Kidney (tissue), 14 donors: ENCODE data around the gene NSMCE1. TPM values are rescaled to one million over a fixed set of nuclear protein-coding genes. Genes with fewer than 3 reads are reported as not detected.

ENCODE experiments used
- DNase-seq, 5 donors: peaks; one replicate each; pipeline ENCODE4 v3.0.0-alpha.2; 2013 to 2020
- FAIRE-seq: peaks from 2 replicates; lab custom pipeline; 2012; peaks lifted over from hg19 to GRCh38; lab: Jason Lieb, UNC
- H3K27ac ChIP-seq, 2 donors: one replicate each; pipeline ENCODE4 v1.7.0; 2013; ENCODE audit warnings: low read depth in 2 of 2, low read length in 2 of 2, inconsistent platforms in 1 of 2
- H3K27me3 ChIP-seq: one replicate; pipeline ENCODE4 v1.7.1; 2013; ENCODE audit warnings: low read length, inconsistent platforms; ENCODE audit not compliant: control insufficient read depth, insufficient read depth
- H3K36me3 ChIP-seq, 3 donors: one replicate each; pipeline versions ENCODE4 v1.7.0 to v1.7.1; 2013; ENCODE audit warnings: low read length in 3 of 3, control low read depth in 1 of 3, inconsistent platforms in 1 of 3; ENCODE audit not compliant: insufficient read depth in 3 of 3, control insufficient read depth in 2 of 3
- H3K4me1 ChIP-seq, 3 donors: one replicate each; pipeline versions ENCODE4 v1.7.0 to v1.7.1; 2013; ENCODE audit warnings: low read length in 3 of 3, inconsistent platforms in 1 of 3, low read depth in 1 of 3; ENCODE audit not compliant: control insufficient read depth in 2 of 3, insufficient read depth in 2 of 3
- H3K4me3 ChIP-seq, 3 donors: one replicate each; pipeline versions ENCODE4 v1.7.0 to v1.8.1; 2013; ENCODE audit warnings: low read length in 3 of 3, control low read depth in 1 of 3, inconsistent platforms in 1 of 3
- H3K9ac ChIP-seq, 3 donors: one replicate each; pipeline versions ENCODE4 v1.7.0 to v1.7.1; 2013; ENCODE audit warnings: low read length in 3 of 3, control low read depth in 1 of 3, inconsistent platforms in 1 of 3
- H3K9me3 ChIP-seq, 3 donors: one replicate each; pipeline versions ENCODE4 v1.7.0 to v1.7.1; 2013; ENCODE audit warnings: low read length in 3 of 3, control low read depth in 1 of 3, inconsistent platforms in 1 of 3; ENCODE audit not compliant: control insufficient read depth in 2 of 3, insufficient read depth in 1 of 3
- intact Hi-C: fragments of 100-400 bp; cut with DNase I; formaldehyde crosslinking; loops from one replicate; pipeline ENCODE4 v1.11.1; 2022
- polyA plus RNA-seq: library from polyadenylated mRNA; stranded (reverse); fragments of 350-450 nt; fragmentation: Illumina TruSeq; extraction: RNeasy Lipid Tissue Mini Kit (QIAGEN cat#74804); gene quantifications from one replicate; pipeline ENCODE4 v1.2.3, GENCODE V29; 2014; ENCODE audit warnings: low read depth, low replicate concordance; ENCODE audit not compliant: insufficient read depth
- total RNA-seq: library from RNA; stranded (reverse); fragmentation: NEBNext Ultra II Directional; extraction: Animal tissue kit (Norgen Biotek cat#: 25700); gene quantifications from one replicate; pipeline ENCODE4 v1.2.1, GENCODE V29; 2021
- TF ChIP-seq, protein P1 (sequence below): IDR thresholded peaks from 3 replicates; pipeline ENCODE4 v1.5.1; 2012; ENCODE audit warnings: mild to moderate bottlenecking, moderate library complexity, borderline replicate concordance; ENCODE audit not compliant: insufficient read depth; ENCODE audit errors: extremely low read depth
- donor health status: control.
- donor health status: control.
- donor health status: control.
- donor health status: control.
- donor health status: control.
- donor health status: DM: yes; HTN: yes; CAD: no.
- donor health status: Normal renal cell carcinoma (clear cell type).

The NSMCE1 gene
- total and polyA plus RNA-seq, 2 donors from 2014 or later = 72.1 to 145 TPM

GRCh38 chr16:27241658-27242057 is 26.9 kb downstream of the NSMCE1 start:
- DNase-seq (peak in 1 of 5 donors; percentile 61), FAIRE-seq (no peak)
- Histone ChIP-seq H3K27me3 (no peaks in the 10 kb centered on the region), H3K4me3 (no peak overlapping the region), H3K27ac (peak overlapping the region; percentile 20 to 45), H3K4me1 (peaks cover 3 to 50% (median 31%) of the 10 kb centered on the region in 3 donors), H3K36me3 (no peaks in the 10 kb centered on the region), H3K9me3 (no peaks in the 10 kb centered on the region), H3K9ac (no peak overlapping the region)
- intact Hi-C loops = loop anchor here (10.0 kb wide), 1 partner anchor 83 kb away; no protein-coding TSS in a partner anchor
- TF ChIP-seq, protein P1, sequence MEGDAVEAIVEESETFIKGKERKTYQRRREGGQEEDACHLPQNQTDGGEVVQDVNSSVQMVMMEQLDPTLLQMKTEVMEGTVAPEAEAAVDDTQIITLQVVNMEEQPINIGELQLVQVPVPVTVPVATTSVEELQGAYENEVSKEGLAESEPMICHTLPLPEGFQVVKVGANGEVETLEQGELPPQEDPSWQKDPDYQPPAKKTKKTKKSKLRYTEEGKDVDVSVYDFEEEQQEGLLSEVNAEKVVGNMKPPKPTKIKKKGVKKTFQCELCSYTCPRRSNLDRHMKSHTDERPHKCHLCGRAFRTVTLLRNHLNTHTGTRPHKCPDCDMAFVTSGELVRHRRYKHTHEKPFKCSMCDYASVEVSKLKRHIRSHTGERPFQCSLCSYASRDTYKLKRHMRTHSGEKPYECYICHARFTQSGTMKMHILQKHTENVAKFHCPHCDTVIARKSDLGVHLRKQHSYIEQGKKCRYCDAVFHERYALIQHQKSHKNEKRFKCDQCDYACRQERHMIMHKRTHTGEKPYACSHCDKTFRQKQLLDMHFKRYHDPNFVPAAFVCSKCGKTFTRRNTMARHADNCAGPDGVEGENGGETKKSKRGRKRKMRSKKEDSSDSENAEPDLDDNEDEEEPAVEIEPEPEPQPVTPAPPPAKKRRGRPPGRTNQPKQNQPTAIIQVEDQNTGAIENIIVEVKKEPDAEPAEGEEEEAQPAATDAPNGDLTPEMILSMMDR = no peak

GRCh38 chr16:27240948-27241531 is 27.5 kb downstream of the NSMCE1 start:
- Histone ChIP-seq H3K4me3 (no peak overlapping the region), H3K9ac (no peak overlapping the region), H3K36me3 (no peaks in the 10 kb centered on the region), H3K9me3 (no peaks in the 10 kb centered on the region), H3K27ac (peak overlapping the region; percentile 45 to 52), H3K4me1 (peaks cover 3 to 49% (median 31%) of the 10 kb centered on the region in 3 donors), H3K27me3 (no peaks in the 10 kb centered on the region)
- intact Hi-C loops = loop anchor here (10.0 kb wide), 1 partner anchor 84 kb away; no protein-coding TSS in a partner anchor
- FAIRE-seq = no peak
- peak in 1 of 5 donors; percentile 87 for DNase-seq
- TF ChIP-seq, protein P1 = no peak

DNA sequence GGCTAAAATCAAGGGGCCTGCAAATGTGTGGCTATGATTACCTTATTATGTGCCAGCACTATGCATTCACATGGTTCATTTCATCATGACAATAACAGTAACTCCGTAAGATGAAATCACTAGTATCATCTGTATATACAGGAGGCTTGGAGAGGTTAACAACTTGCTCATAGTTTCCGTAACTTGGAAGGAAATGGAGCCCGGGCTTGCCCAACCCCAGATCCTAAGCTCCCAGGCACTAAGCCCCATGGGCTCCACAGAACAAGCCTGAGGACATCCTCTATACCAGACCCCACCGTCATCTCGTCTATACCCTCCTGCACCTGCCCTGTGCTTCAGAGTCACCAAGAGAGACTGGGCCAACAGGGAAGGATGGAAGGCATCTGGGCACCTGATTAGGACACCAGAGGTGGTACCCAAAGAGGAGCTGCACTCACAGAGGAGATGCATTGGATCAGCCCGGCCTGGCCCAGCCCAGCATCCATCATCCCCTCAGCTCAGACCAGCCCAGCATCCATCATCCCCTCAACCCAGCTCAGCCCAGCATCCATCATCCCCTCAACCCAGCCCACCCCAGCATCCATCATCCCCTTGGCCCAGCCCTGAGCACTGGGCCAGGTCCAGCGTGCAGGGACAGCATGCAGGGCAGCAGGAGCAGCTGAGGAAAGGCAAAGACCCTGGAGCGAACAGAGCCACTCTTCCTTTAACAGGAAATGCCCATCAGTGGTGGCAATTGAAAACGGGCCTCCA is 28.5 kb downstream of the NSMCE1 start:
- Histone ChIP-seq H3K36me3 (no peaks in the 10 kb centered on the region), H3K27me3 (no peaks in the 10 kb centered on the region), H3K9ac (no peak overlapping the region), H3K4me3 (no peak overlapping the region), H3K27ac (peak overlapping the region in 1 of 2 donors; percentile 52), H3K9me3 (no peaks in the 10 kb centered on the region), H3K4me1 (peaks cover 3 to 54% (median 32%) of the 10 kb centered on the region in 3 donors)
- intact Hi-C loops = loop anchor here (5.0 to 10.0 kb wide), 3 partner anchors 85 to 127 kb away; no protein-coding TSS in a partner anchor
- TF ChIP-seq, protein P1 = no peak
- DNase-seq = peak in 1 of 5 donors; percentile 61
- FAIRE-seq = no peak
